Measurements from ENCODE around the gene FAT2.

DNA sequence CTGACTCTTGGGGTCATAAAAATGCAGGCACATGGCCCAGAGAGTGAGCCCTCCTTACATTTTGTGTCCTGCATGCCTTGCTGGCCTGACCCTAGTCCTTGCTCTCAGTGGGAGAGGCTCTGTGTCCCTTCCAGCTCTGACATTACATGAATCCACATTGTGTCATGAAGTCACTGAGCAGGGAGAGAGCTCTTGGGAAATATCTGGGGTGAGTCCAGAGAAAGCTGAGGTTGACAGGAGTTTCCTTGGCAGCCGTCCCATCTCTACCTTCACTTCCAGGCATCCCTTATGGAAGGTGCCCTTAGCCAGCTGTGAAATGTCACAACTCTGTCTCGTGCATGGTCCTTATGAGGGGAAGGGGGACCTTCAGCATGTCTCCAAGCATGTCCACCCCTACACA lies 41.0 kb downstream of the FAT2 start:
- TF ChIP-seq POLR2A (IDR thresholded peaks at IDR 0.05; ENCODE audit: low read depth, low read length) (no peak), TAF1 (IDR thresholded peaks at IDR 0.05; ENCODE audit: borderline replicate concordance, low read depth, low read length) (no peak), POLR2AphosphoS5 (IDR thresholded peaks at IDR 0.05; ENCODE audit: low read depth, low read length) (no peak)
